ENCODE measurements around the gene IRX2. TPM values are rescaled to one million over a fixed set of nuclear protein-coding genes. Genes with fewer than 3 reads are reported as not detected.

Gene IRX2
- total RNA-seq, 4 donors from 2014 or later, result 2.2 to 4.3 (median 3.2) TPM

DNA sequence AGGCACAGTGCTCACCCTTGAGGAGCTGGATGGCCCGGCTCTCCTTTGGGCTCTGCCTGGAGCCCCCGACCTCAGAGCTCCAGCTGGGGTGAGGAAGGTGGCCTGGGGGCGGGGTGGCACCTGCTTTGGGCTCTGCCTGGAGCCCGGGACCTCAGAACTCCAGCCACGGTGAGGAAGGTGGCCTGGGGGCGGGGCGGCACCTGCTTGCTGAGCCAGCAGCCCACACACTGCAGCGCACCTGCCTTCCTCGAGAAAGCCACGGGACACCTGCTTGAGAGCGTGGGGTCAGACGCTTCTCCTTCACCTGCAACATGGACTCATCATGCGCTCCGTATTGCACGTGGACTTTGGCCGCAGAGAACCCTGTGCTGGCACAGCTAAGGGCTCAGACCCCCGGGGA lies 51.8 kb downstream of the IRX2 start:
- TF ChIP-seq, protein P1, sequence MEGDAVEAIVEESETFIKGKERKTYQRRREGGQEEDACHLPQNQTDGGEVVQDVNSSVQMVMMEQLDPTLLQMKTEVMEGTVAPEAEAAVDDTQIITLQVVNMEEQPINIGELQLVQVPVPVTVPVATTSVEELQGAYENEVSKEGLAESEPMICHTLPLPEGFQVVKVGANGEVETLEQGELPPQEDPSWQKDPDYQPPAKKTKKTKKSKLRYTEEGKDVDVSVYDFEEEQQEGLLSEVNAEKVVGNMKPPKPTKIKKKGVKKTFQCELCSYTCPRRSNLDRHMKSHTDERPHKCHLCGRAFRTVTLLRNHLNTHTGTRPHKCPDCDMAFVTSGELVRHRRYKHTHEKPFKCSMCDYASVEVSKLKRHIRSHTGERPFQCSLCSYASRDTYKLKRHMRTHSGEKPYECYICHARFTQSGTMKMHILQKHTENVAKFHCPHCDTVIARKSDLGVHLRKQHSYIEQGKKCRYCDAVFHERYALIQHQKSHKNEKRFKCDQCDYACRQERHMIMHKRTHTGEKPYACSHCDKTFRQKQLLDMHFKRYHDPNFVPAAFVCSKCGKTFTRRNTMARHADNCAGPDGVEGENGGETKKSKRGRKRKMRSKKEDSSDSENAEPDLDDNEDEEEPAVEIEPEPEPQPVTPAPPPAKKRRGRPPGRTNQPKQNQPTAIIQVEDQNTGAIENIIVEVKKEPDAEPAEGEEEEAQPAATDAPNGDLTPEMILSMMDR (IDR thresholded peaks at IDR 0.05; ENCODE audit: low read depth), result no peak

DNA sequence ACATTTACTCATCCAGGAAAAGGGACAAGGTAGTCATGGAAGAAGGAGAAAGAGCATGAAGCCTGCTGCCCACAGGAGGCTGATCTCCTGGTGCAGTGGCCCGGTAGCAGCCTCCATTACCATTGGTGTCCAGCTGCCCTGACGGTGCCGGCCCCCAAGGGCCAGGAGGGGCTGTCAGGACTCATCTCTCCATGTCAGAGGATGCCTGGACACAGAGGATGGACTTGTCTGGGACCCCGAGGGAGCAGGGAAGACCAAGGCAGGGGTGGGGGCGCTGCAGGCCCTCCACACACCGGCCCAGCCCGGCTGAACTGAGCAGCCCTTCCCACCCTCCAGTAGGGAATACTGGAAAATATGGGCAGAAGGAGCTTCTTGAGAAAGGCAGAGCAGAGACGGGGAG lies 52.2 kb downstream of the IRX2 start:
- TF ChIP-seq, protein P1 (IDR thresholded peaks at IDR 0.05; ENCODE audit: low read depth), result no peak

DNA sequence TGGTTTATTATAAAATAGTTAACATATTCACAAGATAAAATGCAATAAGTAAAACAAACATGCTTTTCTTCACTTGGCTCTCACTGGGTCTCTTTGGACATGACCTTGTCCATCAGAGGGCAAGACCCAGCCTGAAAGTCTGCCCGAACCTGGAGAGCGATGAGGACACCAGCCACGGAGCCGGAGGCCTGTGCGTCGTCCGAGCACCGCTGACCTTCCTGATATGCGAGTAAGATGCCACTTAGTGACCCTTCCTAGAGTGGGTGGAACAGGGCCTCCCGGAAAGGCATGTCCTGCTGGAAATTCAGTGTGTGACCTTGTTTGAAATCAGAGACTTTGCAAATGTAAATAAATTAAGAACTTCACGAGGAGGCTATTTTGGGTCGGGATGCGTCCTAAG lies 52.9 kb downstream of the IRX2 start:
- TF ChIP-seq, protein P1 (IDR thresholded peaks at IDR 0.05; ENCODE audit: low read depth), result no peak

DNA sequence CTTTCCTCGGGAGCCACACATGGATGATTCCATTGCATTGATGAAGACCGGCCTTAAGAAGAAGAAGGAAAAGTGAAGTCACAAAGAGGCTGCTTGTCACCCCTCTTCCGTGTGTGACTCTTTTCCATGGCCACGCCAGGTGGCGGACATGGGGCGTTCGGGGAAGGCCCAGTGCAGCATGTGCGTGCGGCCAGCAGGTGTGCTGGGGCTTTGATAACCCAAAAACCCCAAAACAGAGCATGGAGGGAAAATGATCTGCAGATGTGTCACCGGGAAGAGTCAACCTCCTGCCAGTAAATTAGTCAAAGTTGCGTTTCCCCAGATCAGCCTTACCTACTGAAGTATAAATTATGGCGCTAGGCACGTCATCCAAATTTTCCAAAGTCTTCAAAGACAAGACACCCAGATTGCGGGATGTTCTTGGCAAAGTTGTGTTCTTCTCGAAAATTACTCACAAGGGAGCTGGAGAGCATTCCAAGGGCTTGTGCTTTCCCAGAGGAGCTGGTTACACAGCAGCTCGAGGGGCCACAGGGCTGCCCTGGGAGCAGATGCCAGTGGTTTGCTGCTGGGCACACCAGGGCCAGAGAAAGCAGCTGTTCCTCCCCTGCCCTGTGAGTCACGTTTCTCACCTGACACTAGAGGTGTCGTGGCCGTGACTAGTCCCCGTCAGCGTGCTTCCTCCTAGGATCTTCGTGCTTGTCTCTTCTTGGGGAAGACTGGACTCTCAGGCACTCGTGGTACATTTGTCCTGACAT lies 53.9 kb downstream of the IRX2 start:
- TF ChIP-seq, protein P1 (IDR thresholded peaks at IDR 0.05; ENCODE audit: low read depth), result no peak

DNA sequence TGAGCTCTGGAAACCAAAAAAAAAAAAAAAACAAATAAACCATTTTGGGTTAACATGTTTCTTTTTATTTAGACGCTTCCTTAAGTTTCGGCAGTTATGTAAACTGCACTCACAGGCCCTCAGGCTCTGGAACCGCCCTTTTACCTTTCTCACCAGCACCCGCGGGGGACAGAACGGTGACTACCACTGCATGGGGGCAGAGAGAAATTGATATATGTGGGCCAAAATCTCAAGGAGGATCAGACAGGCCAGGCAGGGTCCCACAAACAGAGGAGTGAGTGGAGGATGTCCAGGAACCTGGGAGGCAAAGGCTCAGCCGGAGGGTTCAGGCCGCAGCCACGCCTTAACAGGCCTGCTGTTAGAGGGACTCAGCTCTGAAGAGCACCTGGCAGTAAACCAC lies 54.4 kb downstream of the IRX2 start:
- TF ChIP-seq, protein P1 (IDR thresholded peaks at IDR 0.05; ENCODE audit: low read depth), result no peak

Data from subcutaneous adipose tissue (tissue), 4 donors.